Adipocyte (in vitro differentiated cells): Measurements from ENCODE around the gene SENP3.

ENCODE experiments used
- DNase-seq: peaks from one replicate; pipeline ENCODE4 v3.0.0-alpha.2; 2015; ENCODE audit warnings: low read depth
- H3K27me3 ChIP-seq: replicated peaks from 2 replicates; pipeline ENCODE4 v1.7.0; 2013; ENCODE audit warnings: mild to moderate bottlenecking, low read length, moderate library complexity; ENCODE audit not compliant: control insufficient read depth, insufficient read depth
- H3K36me3 ChIP-seq: 2 replicates; pipeline ENCODE4 v1.7.0; 2013; ENCODE audit warnings: low read length, mild to moderate bottlenecking, moderate library complexity; ENCODE audit not compliant: control insufficient read depth, insufficient read depth, severe bottlenecking
- H3K4me1 ChIP-seq: 2 replicates; pipeline ENCODE4 v1.7.0; 2013; ENCODE audit warnings: mild to moderate bottlenecking, low read length, moderate library complexity; ENCODE audit not compliant: control insufficient read depth, insufficient read depth
- H3K4me3 ChIP-seq: 2 replicates; pipeline ENCODE4 v1.7.0; 2013; ENCODE audit warnings: mild to moderate bottlenecking, low read length, moderate library complexity
- H3K9ac ChIP-seq: 2 replicates; pipeline ENCODE4 v1.7.0; 2013; ENCODE audit warnings: mild to moderate bottlenecking, low read length, moderate library complexity
- H3K9me3 ChIP-seq: 2 replicates; pipeline ENCODE4 v1.7.0; 2013; ENCODE audit warnings: mild to moderate bottlenecking, low read length, moderate library complexity; ENCODE audit not compliant: control insufficient read depth

SENP3 gene

GRCh38 chr17:7561589-7562207 lies at the start of gene SENP3:
TSS of gene SENP3 (plus strand) at chr17:7561919. CDS start at chr17:7563077, 1,158 bp downstream.
- Histone ChIP-seq H3K4me3 (peak within 1 kb of the TSS; percentile 81), H3K27me3 (no peaks in the 10 kb centered on the region), H3K9ac (peak within 1 kb of the TSS; percentile 88), H3K36me3 (peaks cover 28% of the 10 kb centered on the region), H3K9me3 (no peaks in the 10 kb centered on the region), H3K4me1 (peaks cover 45% of the 10 kb centered on the region)
- peak; percentile 98 for DNase-seq

GRCh38 chr17:7512105-7512504 lies 49.6 kb upstream of the SENP3 start:
- DNase-seq, result no peak
- Histone ChIP-seq H3K4me1 (peaks cover 13% of the 10 kb centered on the region), H3K9me3 (no peaks in the 10 kb centered on the region), H3K4me3 (no peak overlapping the region), H3K27me3 (no peaks in the 10 kb centered on the region), H3K9ac (no peak overlapping the region), H3K36me3 (peaks cover 74% of the 10 kb centered on the region)

- peaks cover 13% of the 10 kb centered on the region for H3K4me1 ChIP-seq
- H3K4me3 ChIP-seq, result no peak overlapping the region
- peaks cover 65% of the 10 kb centered on the region for H3K36me3 ChIP-seq
- no peaks in the 10 kb centered on the region for H3K27me3 ChIP-seq
- no peak for DNase-seq
- H3K9me3 ChIP-seq, result no peaks in the 10 kb centered on the region
- no peak overlapping the region for H3K9ac ChIP-seq
These were observed 48.7 kb upstream of the SENP3 start for GRCh38 chr17:7512824-7513540.

GRCh38 chr17:7513850-7514419 lies 47.8 kb upstream of the SENP3 start:
- Histone ChIP-seq H3K4me1 (peaks cover 13% of the 10 kb centered on the region), H3K36me3 (peaks cover 55% of the 10 kb centered on the region), H3K4me3 (no peak overlapping the region), H3K9ac (no peak overlapping the region), H3K27me3 (no peaks in the 10 kb centered on the region), H3K9me3 (no peaks in the 10 kb centered on the region)
- DNase-seq, result no peak

GRCh38 chr17:7515911-7516610 lies 45.7 kb upstream of the SENP3 start:
- no peak overlapping the region for H3K9ac ChIP-seq
- H3K27me3 ChIP-seq, result no peaks in the 10 kb centered on the region
- peaks cover 35% of the 10 kb centered on the region for H3K36me3 ChIP-seq
- H3K9me3 ChIP-seq, result no peaks in the 10 kb centered on the region
- H3K4me1 ChIP-seq, result peaks cover 13% of the 10 kb centered on the region
- H3K4me3 ChIP-seq, result no peak overlapping the region
- no peak for DNase-seq

- Histone ChIP-seq H3K9ac (no peak overlapping the region), H3K36me3 (no peaks in the 10 kb centered on the region), H3K27me3 (no peaks in the 10 kb centered on the region), H3K4me3 (no peak overlapping the region), H3K4me1 (no peaks in the 10 kb centered on the region), H3K9me3 (peaks cover 4% of the 10 kb centered on the region)
- peak; percentile 14 for DNase-seq
These were observed 38.7 kb upstream of the SENP3 start for GRCh38 chr17:7523033-7523432.

- Histone ChIP-seq H3K36me3 (no peaks in the 10 kb centered on the region), H3K9me3 (peaks cover 25% of the 10 kb centered on the region), H3K27me3 (no peaks in the 10 kb centered on the region), H3K4me3 (no peak overlapping the region), H3K4me1 (no peaks in the 10 kb centered on the region), H3K9ac (no peak overlapping the region)
- no peak for DNase-seq
These were observed 32.9 kb upstream of the SENP3 start for GRCh38 chr17:7528842-7529241.

- H3K9me3 ChIP-seq, result peaks cover 25% of the 10 kb centered on the region
- no peak overlapping the region for H3K4me3 ChIP-seq
- no peaks in the 10 kb centered on the region for H3K4me1 ChIP-seq
- no peak for DNase-seq
- no peaks in the 10 kb centered on the region for H3K36me3 ChIP-seq
- H3K27me3 ChIP-seq, result no peaks in the 10 kb centered on the region
- H3K9ac ChIP-seq, result no peak overlapping the region
These were observed 31.5 kb upstream of the SENP3 start for GRCh38 chr17:7530023-7530900.

- peaks cover 15% of the 10 kb centered on the region for H3K9me3 ChIP-seq
- no peaks in the 10 kb centered on the region for H3K36me3 ChIP-seq
- no peak for DNase-seq
- H3K27me3 ChIP-seq, result peaks cover 7% of the 10 kb centered on the region
- H3K4me1 ChIP-seq, result no peaks in the 10 kb centered on the region
- no peak overlapping the region for H3K9ac ChIP-seq
- no peak overlapping the region for H3K4me3 ChIP-seq
These were observed 23.7 kb upstream of the SENP3 start for GRCh38 chr17:7538050-7538449.

GRCh38 chr17:7538891-7539545 lies 22.7 kb upstream of the SENP3 start:
- no peaks in the 10 kb centered on the region for H3K36me3 ChIP-seq
- no peak overlapping the region for H3K9ac ChIP-seq
- peaks cover 15% of the 10 kb centered on the region for H3K9me3 ChIP-seq
- no peak overlapping the region for H3K4me3 ChIP-seq
- no peak for DNase-seq
- peaks cover 15% of the 10 kb centered on the region for H3K27me3 ChIP-seq
- H3K4me1 ChIP-seq, result no peaks in the 10 kb centered on the region
